ENCODE data around the gene PPP1R15A.
A peak's percentile ranks its signal among the peaks of the same experiment; 100 is the strongest.
"Not testable (repeated sequence)": the region's sequence is repeated elsewhere in the genome, so short reads cannot be mapped to it uniquely, and the experiment has no call there.

The PPP1R15A gene

GRCh38 chr19:48881741-48882657 is 9.8 kb downstream of the PPP1R15A start:
- peak; percentile 45 to 46 for DNase-seq

- no peak for DNase-seq
Measured at GRCh38 chr19:48883726-48884125, 11.5 kb downstream of the PPP1R15A start.

GRCh38 chr19:48887861-48888612 is 15.8 kb downstream of the PPP1R15A start:
- no peak for DNase-seq

- not testable (repeated sequence) for DNase-seq
Measured at GRCh38 chr19:48889496-48889895, 17.3 kb downstream of the PPP1R15A start.

- DNase-seq = no peak
Measured at GRCh38 chr19:48890551-48890950, 18.3 kb downstream of the PPP1R15A start.

GRCh38 chr19:48895226-48895625 is 23.0 kb downstream of the PPP1R15A start:
- no peak for DNase-seq

GRCh38 chr19:48896191-48896720 is 24.0 kb downstream of the PPP1R15A start:
- peak; percentile 69 to 71 for DNase-seq

- no peak for DNase-seq
Measured at GRCh38 chr19:48897181-48897580, 25.0 kb downstream of the PPP1R15A start.

- not testable (repeated sequence) for DNase-seq
Measured at GRCh38 chr19:48899386-48899749, 27.1 kb downstream of the PPP1R15A start.

GRCh38 chr19:48899781-48900476 is 27.7 kb downstream of the PPP1R15A start, which contains the start of gene NUCB1:
Gene NUCB1, plus strand, starts transcription at chr19:48900312. Its CDS starts 485 bp downstream, at chr19:48900797.
- DNase-seq = peak; percentile 100

- peak; percentile 41 to 50 for DNase-seq
Measured at GRCh38 chr19:48900477-48901406, 28.5 kb downstream of the PPP1R15A start.

- DNase-seq = not testable (repeated sequence)
Measured at GRCh38 chr19:48902291-48902690, 30.1 kb downstream of the PPP1R15A start.

GRCh38 chr19:48903788-48904187 is 31.6 kb downstream of the PPP1R15A start:
- not testable (repeated sequence) for DNase-seq

- DNase-seq = no peak
Measured at GRCh38 chr19:48905664-48906063, 33.4 kb downstream of the PPP1R15A start.

- DNase-seq = no peak
Measured at GRCh38 chr19:48906324-48906723, 34.1 kb downstream of the PPP1R15A start.

- DNase-seq = no peak
Measured at GRCh38 chr19:48907671-48908070, 35.5 kb downstream of the PPP1R15A start.

GRCh38 chr19:48909424-48910077 is 37.3 kb downstream of the PPP1R15A start:
- not testable (repeated sequence) for DNase-seq

- DNase-seq = no peak
Measured at GRCh38 chr19:48910803-48911202, 38.6 kb downstream of the PPP1R15A start.

GRCh38 chr19:48913114-48913889 is 41.1 kb downstream of the PPP1R15A start:
- DNase-seq = no peak

- no peak for DNase-seq
Measured at GRCh38 chr19:48914181-48914580, 42.0 kb downstream of the PPP1R15A start.
